K562 (cell line): ENCODE results near the gene NSRP1.

Source experiments
- E2F3 ChIP-seq: fragments of 250-450 bp; sonication (Bioruptor Pico); IDR thresholded peaks from 2 replicates; pipeline ENCODE4 v1.4.0; 2020; ENCODE audit warnings: mild to moderate bottlenecking
- EP300 ChIP-seq: IDR thresholded peaks from 2 replicates; pipeline ENCODE4 v1.6.1; 2012; ENCODE audit warnings: low read length, improper control_type of control experiment
- TF ChIP-seq, protein P1 (sequence below): sonication (generic); formaldehyde crosslinking; IDR thresholded peaks from 2 replicates; pipeline ENCODE4 v1.8.0; 2022; ENCODE audit warnings: missing genetic modification reagents, mild to moderate bottlenecking, borderline replicate concordance
- TF ChIP-seq, protein P2 (sequence below): fragments of 150-350 bp; conservative IDR thresholded peaks from 2 replicates; pipeline ENCODE4 v1.6.1; 2014; ENCODE audit warnings: low read length

DNA sequence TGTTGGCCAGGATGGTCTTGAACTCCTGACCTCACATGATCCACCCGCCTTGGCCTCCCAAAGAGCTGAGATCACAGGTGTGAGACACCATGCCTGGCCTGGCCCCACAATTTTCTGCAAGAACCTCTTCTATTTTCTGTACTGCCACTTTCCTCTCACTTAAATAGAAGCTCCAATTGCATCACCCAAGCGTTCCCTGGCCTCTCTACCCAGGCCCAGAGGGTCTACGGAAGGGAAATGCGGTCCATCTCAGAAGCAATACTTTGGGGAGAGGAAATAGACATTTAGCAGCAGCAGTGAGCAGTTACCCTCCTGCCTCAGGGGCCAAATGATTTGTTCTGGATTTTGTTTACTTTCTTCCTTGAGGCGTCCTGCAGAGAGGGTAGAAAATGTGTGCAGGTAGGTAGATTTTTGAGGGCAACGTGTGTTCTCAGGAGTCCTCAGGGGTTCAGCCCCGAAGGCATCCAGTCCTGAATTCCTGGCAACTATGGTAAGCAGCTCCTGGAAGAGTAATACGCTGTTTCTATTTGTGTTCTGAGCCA, 107.9 kb downstream of the NSRP1 start:
- TF ChIP-seq, protein P1, sequence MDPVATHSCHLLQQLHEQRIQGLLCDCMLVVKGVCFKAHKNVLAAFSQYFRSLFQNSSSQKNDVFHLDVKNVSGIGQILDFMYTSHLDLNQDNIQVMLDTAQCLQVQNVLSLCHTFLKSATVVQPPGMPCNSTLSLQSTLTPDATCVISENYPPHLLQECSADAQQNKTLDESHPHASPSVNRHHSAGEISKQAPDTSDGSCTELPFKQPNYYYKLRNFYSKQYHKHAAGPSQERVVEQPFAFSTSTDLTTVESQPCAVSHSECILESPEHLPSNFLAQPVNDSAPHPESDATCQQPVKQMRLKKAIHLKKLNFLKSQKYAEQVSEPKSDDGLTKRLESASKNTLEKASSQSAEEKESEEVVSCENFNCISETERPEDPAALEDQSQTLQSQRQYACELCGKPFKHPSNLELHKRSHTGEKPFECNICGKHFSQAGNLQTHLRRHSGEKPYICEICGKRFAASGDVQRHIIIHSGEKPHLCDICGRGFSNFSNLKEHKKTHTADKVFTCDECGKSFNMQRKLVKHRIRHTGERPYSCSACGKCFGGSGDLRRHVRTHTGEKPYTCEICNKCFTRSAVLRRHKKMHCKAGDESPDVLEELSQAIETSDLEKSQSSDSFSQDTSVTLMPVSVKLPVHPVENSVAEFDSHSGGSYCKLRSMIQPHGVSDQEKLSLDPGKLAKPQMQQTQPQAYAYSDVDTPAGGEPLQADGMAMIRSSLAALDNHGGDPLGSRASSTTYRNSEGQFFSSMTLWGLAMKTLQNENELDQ (CRISPR knock-in tag): no peak
- no peak for TF ChIP-seq E2F3 (CRISPR knock-in tag)
- no peak for TF ChIP-seq EP300
- TF ChIP-seq, protein P2, sequence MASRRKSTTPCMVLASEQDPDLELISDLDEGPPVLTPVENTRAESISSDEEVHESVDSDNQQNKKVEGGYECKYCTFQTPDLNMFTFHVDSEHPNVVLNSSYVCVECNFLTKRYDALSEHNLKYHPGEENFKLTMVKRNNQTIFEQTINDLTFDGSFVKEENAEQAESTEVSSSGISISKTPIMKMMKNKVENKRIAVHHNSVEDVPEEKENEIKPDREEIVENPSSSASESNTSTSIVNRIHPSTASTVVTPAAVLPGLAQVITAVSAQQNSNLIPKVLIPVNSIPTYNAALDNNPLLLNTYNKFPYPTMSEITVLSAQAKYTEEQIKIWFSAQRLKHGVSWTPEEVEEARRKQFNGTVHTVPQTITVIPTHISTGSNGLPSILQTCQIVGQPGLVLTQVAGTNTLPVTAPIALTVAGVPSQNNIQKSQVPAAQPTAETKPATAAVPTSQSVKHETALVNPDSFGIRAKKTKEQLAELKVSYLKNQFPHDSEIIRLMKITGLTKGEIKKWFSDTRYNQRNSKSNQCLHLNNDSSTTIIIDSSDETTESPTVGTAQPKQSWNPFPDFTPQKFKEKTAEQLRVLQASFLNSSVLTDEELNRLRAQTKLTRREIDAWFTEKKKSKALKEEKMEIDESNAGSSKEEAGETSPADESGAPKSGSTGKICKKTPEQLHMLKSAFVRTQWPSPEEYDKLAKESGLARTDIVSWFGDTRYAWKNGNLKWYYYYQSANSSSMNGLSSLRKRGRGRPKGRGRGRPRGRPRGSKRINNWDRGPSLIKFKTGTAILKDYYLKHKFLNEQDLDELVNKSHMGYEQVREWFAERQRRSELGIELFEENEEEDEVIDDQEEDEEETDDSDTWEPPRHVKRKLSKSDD: no peak
